Chondrocyte (in vitro differentiated cells): ENCODE data around the gene PP2D1. TPM values are rescaled to one million over a fixed set of nuclear protein-coding genes. Genes with fewer than 3 reads are reported as not detected.
"Not testable (repeated sequence)": the region's sequence is repeated elsewhere in the genome, so short reads cannot be mapped to it uniquely, and the experiment has no call there.

Experiments used
- DNase-seq: peaks from one replicate; pipeline ENCODE4 v3.0.0; 2021; ENCODE audit warnings: mixed read lengths, low spot score
- H3K27ac Mint-ChIP-seq: one replicate; pipeline ENCODE4 v1.8.0; 2021; ENCODE audit warnings: mild to moderate bottlenecking, moderate library complexity, mixed read lengths; ENCODE audit not compliant: unreplicated experiment
- H3K27me3 Mint-ChIP-seq: 2 replicates; pipeline ENCODE4 v1.8.0; 2021; ENCODE audit warnings: low read depth, mixed read lengths
- H3K36me3 Mint-ChIP-seq: 2 replicates; pipeline ENCODE4 v1.8.0; 2021; ENCODE audit warnings: low read depth, mixed read lengths
- H3K4me1 Mint-ChIP-seq: 2 replicates; pipeline ENCODE4 v1.8.0; 2021; ENCODE audit warnings: low read depth, mild to moderate bottlenecking, mixed read lengths
- H3K4me3 Mint-ChIP-seq: one replicate; pipeline ENCODE4 v1.8.0; 2021; ENCODE audit warnings: mild to moderate bottlenecking, moderate library complexity, mixed read lengths; ENCODE audit not compliant: unreplicated experiment
- H3K9me3 Mint-ChIP-seq: 2 replicates; pipeline ENCODE4 v1.8.0; 2021; ENCODE audit warnings: low read depth, mixed read lengths
- total RNA-seq: library from RNA; stranded (reverse); gene quantifications from 3 replicates; pipeline ENCODE4 v1.2.1, GENCODE V29; 2021
- TF ChIP-seq, protein P1 (sequence below): fragments of 200-600 bp; sonication (generic); IDR thresholded peaks from 2 replicates; pipeline ENCODE4 v1.5.0; 2021; ENCODE audit warnings: antibody characterized with exemption, mild to moderate bottlenecking, moderate library complexity

Gene PP2D1
- total RNA-seq, 1 donor from 2014 or later: not detected

DNA sequence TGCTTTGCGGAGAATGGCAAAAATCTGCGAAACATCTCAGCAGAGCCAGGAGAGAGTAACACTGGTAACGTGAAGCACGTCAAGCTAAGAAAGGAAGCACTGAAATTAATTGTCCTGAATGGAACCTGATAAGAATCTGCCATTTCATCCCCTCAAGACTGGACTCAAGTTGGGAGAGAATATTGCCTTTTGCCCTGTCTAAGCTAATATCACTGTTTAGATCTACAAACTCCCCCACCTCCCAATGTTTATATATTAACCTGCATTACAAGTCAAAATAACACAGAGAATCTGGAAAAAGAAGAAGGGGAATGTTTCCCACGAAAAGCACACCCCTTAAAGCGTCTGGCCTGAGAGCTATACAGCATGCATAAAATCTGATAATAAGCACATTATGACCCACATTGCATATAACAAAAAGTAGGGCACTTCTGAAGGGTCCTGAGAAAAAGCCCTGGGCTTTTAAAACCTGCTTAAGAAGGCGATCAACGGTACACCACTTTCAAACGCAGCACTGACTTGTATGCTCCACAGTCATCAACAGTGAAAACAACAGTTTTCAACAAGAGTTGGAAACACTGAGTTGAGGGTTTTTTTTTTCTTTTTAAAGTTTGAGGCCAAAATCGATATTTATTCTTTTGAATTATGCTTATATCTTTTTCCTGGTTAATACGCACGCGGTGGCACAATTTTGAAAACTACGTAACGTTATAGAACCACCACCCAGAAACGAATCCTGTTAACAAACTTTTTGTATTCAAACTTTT is 26.8 kb upstream of the PP2D1 start:
- Mint-ChIP-seq H3K4me3 (peak overlapping the region; percentile 70), H3K36me3 (no peaks in the 10 kb centered on the region), H3K27ac (peak overlapping the region; percentile 49), H3K4me1 (peaks cover 30% of the 10 kb centered on the region), H3K9me3 (no peaks in the 10 kb centered on the region), H3K27me3 (no peaks in the 10 kb centered on the region)
- TF ChIP-seq, protein P1, sequence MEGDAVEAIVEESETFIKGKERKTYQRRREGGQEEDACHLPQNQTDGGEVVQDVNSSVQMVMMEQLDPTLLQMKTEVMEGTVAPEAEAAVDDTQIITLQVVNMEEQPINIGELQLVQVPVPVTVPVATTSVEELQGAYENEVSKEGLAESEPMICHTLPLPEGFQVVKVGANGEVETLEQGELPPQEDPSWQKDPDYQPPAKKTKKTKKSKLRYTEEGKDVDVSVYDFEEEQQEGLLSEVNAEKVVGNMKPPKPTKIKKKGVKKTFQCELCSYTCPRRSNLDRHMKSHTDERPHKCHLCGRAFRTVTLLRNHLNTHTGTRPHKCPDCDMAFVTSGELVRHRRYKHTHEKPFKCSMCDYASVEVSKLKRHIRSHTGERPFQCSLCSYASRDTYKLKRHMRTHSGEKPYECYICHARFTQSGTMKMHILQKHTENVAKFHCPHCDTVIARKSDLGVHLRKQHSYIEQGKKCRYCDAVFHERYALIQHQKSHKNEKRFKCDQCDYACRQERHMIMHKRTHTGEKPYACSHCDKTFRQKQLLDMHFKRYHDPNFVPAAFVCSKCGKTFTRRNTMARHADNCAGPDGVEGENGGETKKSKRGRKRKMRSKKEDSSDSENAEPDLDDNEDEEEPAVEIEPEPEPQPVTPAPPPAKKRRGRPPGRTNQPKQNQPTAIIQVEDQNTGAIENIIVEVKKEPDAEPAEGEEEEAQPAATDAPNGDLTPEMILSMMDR: no peak
- no peak for DNase-seq

DNA sequence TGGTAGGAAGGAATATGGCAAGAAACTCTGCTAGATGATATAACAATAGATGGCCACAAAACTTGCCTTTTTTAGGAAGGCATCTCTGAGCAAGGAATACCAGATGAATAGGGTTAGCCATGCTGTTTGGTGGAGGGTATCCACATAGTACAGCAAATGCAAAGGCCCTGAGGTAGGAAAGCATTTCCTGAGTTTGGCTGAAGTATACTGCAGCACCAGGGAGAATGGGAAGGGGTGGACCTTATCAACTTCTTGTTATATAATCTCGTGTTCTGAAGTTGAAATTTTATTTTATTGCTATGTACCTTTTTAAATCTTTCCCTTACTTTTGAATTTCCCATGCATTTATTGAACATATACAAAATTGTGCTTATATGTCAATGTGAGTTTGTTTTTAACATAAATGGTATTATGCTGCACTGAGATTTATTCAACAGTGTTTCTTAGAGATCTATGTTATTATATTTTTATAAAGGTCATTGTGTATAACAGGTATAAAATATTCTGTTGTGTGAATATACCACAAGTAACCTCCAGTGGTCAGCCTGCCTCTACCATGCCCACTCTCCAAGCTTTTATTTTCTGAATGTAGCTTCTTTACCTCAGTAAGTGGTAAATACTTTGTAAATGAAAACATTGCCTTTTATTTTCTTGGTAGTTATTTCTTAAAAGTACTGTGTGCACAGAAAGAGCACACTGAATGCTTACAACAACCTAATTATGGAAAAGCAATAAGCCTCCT is 25.4 kb upstream of the PP2D1 start:
- Mint-ChIP-seq H3K27ac (no peak overlapping the region), H3K4me1 (peaks cover 22% of the 10 kb centered on the region), H3K27me3 (no peaks in the 10 kb centered on the region), H3K36me3 (no peaks in the 10 kb centered on the region), H3K9me3 (no peaks in the 10 kb centered on the region), H3K4me3 (no peak overlapping the region)
- TF ChIP-seq, protein P1: peak; percentile 31
- no peak for DNase-seq

DNA sequence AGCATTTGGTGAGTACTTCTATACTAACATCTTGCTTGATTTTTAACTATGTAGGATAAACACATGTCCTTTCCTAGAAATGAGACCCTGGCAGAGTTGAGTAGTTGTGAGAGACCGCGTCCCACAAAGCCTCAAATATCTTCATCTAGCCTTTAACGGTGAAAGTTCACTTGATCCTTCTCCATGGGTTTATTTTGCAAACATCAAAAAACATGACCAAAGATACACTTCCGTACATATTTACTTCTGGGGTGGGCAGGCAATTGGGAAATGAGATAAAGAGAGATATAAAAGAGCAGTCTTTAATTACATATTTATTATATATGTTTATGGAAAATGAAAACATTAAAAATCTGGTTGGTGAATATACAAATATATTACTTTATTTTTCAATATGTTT is 23.0 kb upstream of the PP2D1 start:
- TF ChIP-seq, protein P1: no peak
- no peak for DNase-seq
- H3K27me3 Mint-ChIP-seq: no peaks in the 10 kb centered on the region
- no peak overlapping the region for H3K4me3 Mint-ChIP-seq
- no peaks in the 10 kb centered on the region for H3K36me3 Mint-ChIP-seq
- H3K27ac Mint-ChIP-seq: no peak overlapping the region
- H3K4me1 Mint-ChIP-seq: peaks cover 10% of the 10 kb centered on the region
- H3K9me3 Mint-ChIP-seq: no peaks in the 10 kb centered on the region

DNA sequence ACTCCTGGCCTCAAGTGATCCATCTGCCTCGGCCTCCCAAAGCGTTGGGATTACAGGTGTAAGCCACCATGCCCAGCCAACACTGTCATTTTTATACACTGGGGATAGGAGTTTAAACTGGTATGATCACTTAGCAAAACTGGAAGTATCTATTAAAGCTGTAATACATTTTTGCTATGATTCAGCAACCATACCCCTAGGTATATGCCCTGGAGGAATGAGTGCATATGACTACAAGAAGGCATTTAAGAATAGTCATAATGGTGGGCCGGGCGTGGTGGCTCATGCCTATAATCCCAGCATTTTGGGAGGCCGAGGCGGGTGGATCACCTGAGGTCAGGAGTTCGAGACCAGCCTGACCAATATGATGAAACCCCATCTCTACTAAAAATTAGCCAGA is 19.9 kb upstream of the PP2D1 start:
- H3K27ac Mint-ChIP-seq, H3K36me3 Mint-ChIP-seq, DNase-seq, H3K4me3 Mint-ChIP-seq, H3K27me3 Mint-ChIP-seq, H3K4me1 Mint-ChIP-seq, H3K9me3 Mint-ChIP-seq: not testable (repeated sequence)

DNA sequence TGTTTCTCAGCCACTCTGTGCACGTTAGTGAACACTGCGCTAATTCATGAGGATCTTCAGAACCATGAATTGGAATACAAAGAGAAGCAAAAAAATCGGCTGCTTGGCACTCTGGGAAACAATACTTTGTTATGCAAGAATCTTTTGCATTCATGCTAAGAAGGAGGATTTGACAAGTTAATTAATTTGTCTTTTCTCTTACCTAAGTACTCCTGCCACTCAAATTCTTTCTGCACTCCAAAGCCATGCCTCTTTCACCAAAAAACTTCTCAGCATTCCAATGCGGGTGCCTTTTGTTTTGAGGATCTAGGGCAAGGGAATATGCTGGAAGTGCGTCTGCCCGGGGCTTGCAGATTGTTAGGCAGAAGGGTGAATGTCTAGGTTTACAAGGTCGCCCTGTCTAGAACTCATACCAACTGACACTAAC is 16.9 kb upstream of the PP2D1 start:
- Mint-ChIP-seq H3K36me3 (no peaks in the 10 kb centered on the region), H3K4me3 (no peak overlapping the region), H3K4me1 (no peaks in the 10 kb centered on the region), H3K9me3 (no peaks in the 10 kb centered on the region), H3K27ac (no peak overlapping the region), H3K27me3 (no peaks in the 10 kb centered on the region)
- TF ChIP-seq, protein P1: no peak
- no peak for DNase-seq
